Neural progenitor cell (in vitro differentiated cells): ENCODE results near the gene LYRM7.

Source experiments
- EZH2 ChIP-seq: fragments of 200-600 bp; sonication (generic); IDR thresholded peaks from 2 replicates; pipeline ENCODE4 v1.6.1; 2017; ENCODE audit warnings: antibody characterized with exemption, mild to moderate bottlenecking, moderate library complexity
- EZH2phosphoT487 ChIP-seq: fragments of 200-600 bp; sonication (generic); IDR thresholded peaks from 2 replicates; pipeline ENCODE4 v1.6.1; 2017; ENCODE audit warnings: antibody characterized with exemption
- TF ChIP-seq, protein P1 (sequence below): fragments of 200-600 bp; sonication (generic); IDR thresholded peaks from 2 replicates; pipeline ENCODE4 v1.5.1; 2017; ENCODE audit warnings: antibody characterized with exemption, mild to moderate bottlenecking

DNA sequence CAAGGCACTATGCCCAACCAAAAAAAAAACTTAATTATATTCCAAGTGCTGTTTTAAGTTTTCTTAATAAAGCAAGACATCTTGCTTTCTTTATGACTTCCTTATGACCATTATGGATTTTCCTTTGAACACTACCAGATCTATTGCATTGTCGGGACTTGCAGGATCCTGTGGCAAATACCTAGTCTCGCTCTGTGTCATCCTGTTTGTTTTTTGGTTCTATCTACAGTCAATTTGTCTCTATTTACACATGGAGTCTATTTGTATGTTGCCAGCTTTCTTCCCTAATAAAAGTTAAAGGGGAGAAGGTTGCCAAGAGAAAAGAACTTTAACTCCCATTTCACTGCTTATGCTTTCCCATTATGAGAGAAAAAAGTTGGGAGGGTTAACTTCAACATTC lies 10.6 kb upstream of the LYRM7 start:
- TF ChIP-seq, protein P1, sequence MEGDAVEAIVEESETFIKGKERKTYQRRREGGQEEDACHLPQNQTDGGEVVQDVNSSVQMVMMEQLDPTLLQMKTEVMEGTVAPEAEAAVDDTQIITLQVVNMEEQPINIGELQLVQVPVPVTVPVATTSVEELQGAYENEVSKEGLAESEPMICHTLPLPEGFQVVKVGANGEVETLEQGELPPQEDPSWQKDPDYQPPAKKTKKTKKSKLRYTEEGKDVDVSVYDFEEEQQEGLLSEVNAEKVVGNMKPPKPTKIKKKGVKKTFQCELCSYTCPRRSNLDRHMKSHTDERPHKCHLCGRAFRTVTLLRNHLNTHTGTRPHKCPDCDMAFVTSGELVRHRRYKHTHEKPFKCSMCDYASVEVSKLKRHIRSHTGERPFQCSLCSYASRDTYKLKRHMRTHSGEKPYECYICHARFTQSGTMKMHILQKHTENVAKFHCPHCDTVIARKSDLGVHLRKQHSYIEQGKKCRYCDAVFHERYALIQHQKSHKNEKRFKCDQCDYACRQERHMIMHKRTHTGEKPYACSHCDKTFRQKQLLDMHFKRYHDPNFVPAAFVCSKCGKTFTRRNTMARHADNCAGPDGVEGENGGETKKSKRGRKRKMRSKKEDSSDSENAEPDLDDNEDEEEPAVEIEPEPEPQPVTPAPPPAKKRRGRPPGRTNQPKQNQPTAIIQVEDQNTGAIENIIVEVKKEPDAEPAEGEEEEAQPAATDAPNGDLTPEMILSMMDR = no peak
- TF ChIP-seq EZH2 = no peak
- TF ChIP-seq EZH2phosphoT487 = no peak
